KOPT-K1 (cell line): Measurements from ENCODE around the gene CAMTA1.
"Not testable (repeated sequence)": the region's sequence is repeated elsewhere in the genome, so short reads cannot be mapped to it uniquely, and the experiment has no call there.

Experiments used
- H3K27ac ChIP-seq: fragments of 200-600 bp; sonication (generic); 2 replicates; pipeline ENCODE4 v1.5.1; 2016; ENCODE audit warnings: antibody characterized with exemption, mild to moderate bottlenecking, low read depth, low read length; ENCODE audit not compliant: poor library complexity, severe bottlenecking
- H3K36me3 ChIP-seq: fragments of 200-600 bp; sonication (generic); 2 replicates; pipeline ENCODE4 v1.5.1; 2017; ENCODE audit warnings: antibody characterized with exemption, mild to moderate bottlenecking, low read length, moderate library complexity; ENCODE audit not compliant: insufficient read depth
- H3K9me3 ChIP-seq: fragments of 200-600 bp; sonication (generic); 2 replicates; pipeline ENCODE4 v1.5.1; 2017; ENCODE audit warnings: antibody characterized with exemption, low read length, mild to moderate bottlenecking; ENCODE audit not compliant: insufficient read depth, poor library complexity, severe bottlenecking

CAMTA1 gene

GRCh38 chr1:7406641-7407543 lies 621.6 kb downstream of the CAMTA1 start:
- Histone ChIP-seq H3K27ac (no peak overlapping the region), H3K9me3 (no peaks in the 10 kb centered on the region), H3K36me3 (no peaks in the 10 kb centered on the region)

GRCh38 chr1:7407544-7407895 lies 622.3 kb downstream of the CAMTA1 start:
- Histone ChIP-seq H3K9me3 (no peaks in the 10 kb centered on the region), H3K27ac (no peak overlapping the region), H3K36me3 (no peaks in the 10 kb centered on the region)

GRCh38 chr1:7407980-7408770 lies 622.9 kb downstream of the CAMTA1 start:
- no peak overlapping the region for H3K27ac ChIP-seq
- H3K9me3 ChIP-seq: no peaks in the 10 kb centered on the region
- no peaks in the 10 kb centered on the region for H3K36me3 ChIP-seq

GRCh38 chr1:7408771-7409150 lies 623.5 kb downstream of the CAMTA1 start:
- Histone ChIP-seq H3K27ac (no peak overlapping the region), H3K9me3 (no peaks in the 10 kb centered on the region), H3K36me3 (no peaks in the 10 kb centered on the region)

- no peaks in the 10 kb centered on the region for H3K9me3 ChIP-seq
- H3K27ac ChIP-seq: no peak overlapping the region
- no peaks in the 10 kb centered on the region for H3K36me3 ChIP-seq
These were observed 624.0 kb downstream of the CAMTA1 start for GRCh38 chr1:7409278-7409677.

- Histone ChIP-seq H3K9me3 (no peaks in the 10 kb centered on the region), H3K27ac (no peak overlapping the region), H3K36me3 (no peaks in the 10 kb centered on the region)
These were observed 624.9 kb downstream of the CAMTA1 start for GRCh38 chr1:7410156-7410555.

- H3K36me3 ChIP-seq, H3K27ac ChIP-seq, H3K9me3 ChIP-seq: not testable (repeated sequence)
These were observed 632.4 kb downstream of the CAMTA1 start for GRCh38 chr1:7417618-7418017.

- no peak overlapping the region for H3K27ac ChIP-seq
- H3K36me3 ChIP-seq: no peaks in the 10 kb centered on the region
- no peaks in the 10 kb centered on the region for H3K9me3 ChIP-seq
These were observed 633.3 kb downstream of the CAMTA1 start for GRCh38 chr1:7418442-7419080.

GRCh38 chr1:7420098-7420445 lies 634.8 kb downstream of the CAMTA1 start:
- H3K36me3 ChIP-seq: no peaks in the 10 kb centered on the region
- H3K27ac ChIP-seq: no peak overlapping the region
- H3K9me3 ChIP-seq: no peaks in the 10 kb centered on the region

- Histone ChIP-seq H3K36me3 (no peaks in the 10 kb centered on the region), H3K27ac (no peak overlapping the region)
These were observed 635.3 kb downstream of the CAMTA1 start for GRCh38 chr1:7420470-7421100.

GRCh38 chr1:7421471-7422075 lies 636.3 kb downstream of the CAMTA1 start:
- Histone ChIP-seq H3K9me3 (no peaks in the 10 kb centered on the region), H3K36me3 (no peaks in the 10 kb centered on the region), H3K27ac (no peak overlapping the region)

More at GRCh38 chr1:7420470-7421100, 635.3 kb downstream of the CAMTA1 start:
- no peaks in the 10 kb centered on the region for H3K9me3 ChIP-seq

GRCh38 chr1:7422081-7422480 lies 636.8 kb downstream of the CAMTA1 start:
- Histone ChIP-seq H3K27ac (no peak overlapping the region), H3K36me3 (no peaks in the 10 kb centered on the region)

GRCh38 chr1:7422561-7422960 lies 637.3 kb downstream of the CAMTA1 start:
- no peak overlapping the region for H3K27ac ChIP-seq
- H3K36me3 ChIP-seq: no peaks in the 10 kb centered on the region
- no peaks in the 10 kb centered on the region for H3K9me3 ChIP-seq

More at GRCh38 chr1:7422081-7422480, 636.8 kb downstream of the CAMTA1 start:
- H3K9me3 ChIP-seq: no peaks in the 10 kb centered on the region

- Histone ChIP-seq H3K27ac (no peak overlapping the region), H3K36me3 (no peaks in the 10 kb centered on the region), H3K9me3 (no peaks in the 10 kb centered on the region)
These were observed 637.7 kb downstream of the CAMTA1 start for GRCh38 chr1:7422966-7423365.
